Fibroblast of the aortic adventitia (primary cell): Measurements from ENCODE around the gene SAT1. TPM values are rescaled to one million over a fixed set of nuclear protein-coding genes. Genes with fewer than 3 reads are reported as not detected.

Source experiments
- DNase-seq: peaks from one replicate; pipeline ENCODE4 v3.0.0-alpha.2; 2010; ENCODE audit warnings: low read depth
- H3K4me3 ChIP-seq: 2 replicates; pipeline ENCODE4 v1.5.1; 2011; ENCODE audit warnings: low read depth, mild to moderate bottlenecking, control low read depth, low read length, moderate library complexity
- CTCF ChIP-seq: IDR thresholded peaks from 2 replicates; pipeline ENCODE4 v1.5.1; 2011; ENCODE audit warnings: mild to moderate bottlenecking, low read length, control low read depth, inconsistent platforms; ENCODE audit not compliant: insufficient read depth
- total RNA-seq: library from RNA; depleted of rRNA; stranded (reverse); fragments of >200 nt; gene quantifications from 2 replicates; pipeline ENCODE4 v1.2.3, GENCODE V29; 2012; ENCODE audit warnings: low replicate concordance

The SAT1 gene
- total RNA-seq, 1 donor: 75.7 TPM

GRCh38 chrX:23786268-23786815 is 3.4 kb downstream of the SAT1 start:
- DNase-seq: peak; percentile 15
- TF ChIP-seq CTCF: no peak
- no peak overlapping the region for H3K4me3 ChIP-seq

- no peak for TF ChIP-seq CTCF
- no peak overlapping the region for H3K4me3 ChIP-seq
- no peak for DNase-seq
These were observed 4.8 kb downstream of the SAT1 start for GRCh38 chrX:23787745-23788118.

- no peak for DNase-seq
- no peak for TF ChIP-seq CTCF
- no peak overlapping the region for H3K4me3 ChIP-seq
These were observed 5.5 kb downstream of the SAT1 start for GRCh38 chrX:23788521-23788920.

GRCh38 chrX:23788946-23789345 is 6.0 kb downstream of the SAT1 start:
- no peak for DNase-seq
- TF ChIP-seq CTCF: no peak
- H3K4me3 ChIP-seq: no peak overlapping the region

GRCh38 chrX:23789386-23790154 is 6.6 kb downstream of the SAT1 start:
- TF ChIP-seq CTCF: no peak
- DNase-seq: no peak
- H3K4me3 ChIP-seq: no peak overlapping the region

GRCh38 chrX:23790155-23790497 is 7.2 kb downstream of the SAT1 start:
- DNase-seq: no peak
- no peak for TF ChIP-seq CTCF
- no peak overlapping the region for H3K4me3 ChIP-seq
